AG04449 (cell line): ENCODE results near the gene PPP1R16B.

Source experiments
- CTCF ChIA-PET: fragments of 350-600 bp; formaldehyde crosslinking; extraction: SDS; loops from one replicate; lab custom pipeline; 2021; ENCODE audit warnings: antibody characterized with exemption; lab: Yijun Ruan, JAX
- POLR2A ChIA-PET: fragments of 400-600, 350-600 bp; formaldehyde crosslinking; extraction: SDS; loops from one replicate; lab custom pipeline; 2020; ENCODE audit warnings: antibody characterized with exemption, inconsistent platforms; lab: Yijun Ruan, JAX
- DNase-seq: peaks from one replicate; pipeline ENCODE4 v3.0.0-alpha.2; 2010; ENCODE audit warnings: low read depth, low spot score
- H3K4me3 ChIP-seq: 2 replicates; pipeline ENCODE4 v1.5.1; 2011; ENCODE audit warnings: low read depth, mild to moderate bottlenecking, control low read depth, low read length
- CTCF ChIP-seq: IDR thresholded peaks from one replicate; pipeline ENCODE4 v1.5.1; 2011; ENCODE audit warnings: mild to moderate bottlenecking, moderate library complexity, low read length, control low read depth, inconsistent platforms; ENCODE audit not compliant: insufficient read depth; ENCODE audit errors: missing control alignments

Gene PPP1R16B

GRCh38 chr20:38940644-38941043 lies 135.1 kb downstream of the PPP1R16B start:
- no peak for DNase-seq
- POLR2A ChIA-PET, result no interaction called here
- CTCF ChIA-PET, result interaction anchor here (2.9 to 5.6 kb wide), 2 partner anchors 13 to 109 kb away, joined by 13 to 31 read pairs; partner anchors contain the start of gene FAM83D
- no peak for TF ChIP-seq CTCF
- H3K4me3 ChIP-seq, result no peak overlapping the region

GRCh38 chr20:38941726-38942389 lies 136.4 kb downstream of the PPP1R16B start:
- ChIA-PET POLR2A (no interaction called here), CTCF (interaction anchor here (1.7 to 5.6 kb wide), 3 partner anchors 14 to 108 kb away, joined by 3 to 31 read pairs (median 13); partner anchors contain the start of gene FAM83D)
- no peak for DNase-seq
- no peak overlapping the region for H3K4me3 ChIP-seq
- TF ChIP-seq CTCF, result no peak

- no peak for TF ChIP-seq CTCF
- no peak for DNase-seq
- no peak overlapping the region for H3K4me3 ChIP-seq
- ChIA-PET CTCF (interaction anchor here (1.2 kb wide), 1 partner anchor 17 kb away, joined by 3 read pairs; the partner anchor contains the start of gene DHX35), POLR2A (no interaction called here)
These were observed 139.5 kb downstream of the PPP1R16B start for GRCh38 chr20:38945012-38945411.

GRCh38 chr20:38946836-38947235 lies 141.3 kb downstream of the PPP1R16B start:
- DNase-seq, result no peak
- no peak overlapping the region for H3K4me3 ChIP-seq
- ChIA-PET POLR2A (no interaction called here), CTCF (interaction anchor here (1.0 kb wide), 1 partner anchor 103 kb away, joined by 3 read pairs; no protein-coding TSS in a partner anchor)
- TF ChIP-seq CTCF, result no peak

- TF ChIP-seq CTCF, result no peak
- H3K4me3 ChIP-seq, result no peak overlapping the region
- ChIA-PET CTCF (interaction anchor here (0.9 kb wide), 1 partner anchor 13 kb away, joined by 3 read pairs; no protein-coding TSS in a partner anchor), POLR2A (no interaction called here)
- no peak for DNase-seq
These were observed 142.4 kb downstream of the PPP1R16B start for GRCh38 chr20:38947931-38948362.

- no peak for TF ChIP-seq CTCF
- no peak for DNase-seq
- H3K4me3 ChIP-seq, result no peak overlapping the region
- ChIA-PET CTCF (interaction anchor here (1.4 to 1.5 kb wide), 2 partner anchors 13 to 24 kb away, joined by 3 to 4 read pairs; partner anchors contain the start of gene FAM83D), POLR2A (no interaction called here)
These were observed 144.8 kb downstream of the PPP1R16B start for GRCh38 chr20:38950254-38950653.
